Mesenchymal stem cell (in vitro differentiated cells and primary cell): ENCODE data around the gene SLC46A3.

ENCODE experiments used
- DNase-seq: peaks from one replicate; pipeline ENCODE4 v3.0.0-alpha.2; 2013
- H2AFZ ChIP-seq: one replicate; pipeline ENCODE4 v1.6.1; 2013; ENCODE audit warnings: low read depth, mild to moderate bottlenecking, control low read depth, inconsistent platforms, low read length, moderate library complexity
- H2AK5ac ChIP-seq: 2 replicates; pipeline ENCODE4 v1.6.1; 2013; ENCODE audit warnings: low read length, moderate library complexity, mild to moderate bottlenecking, inconsistent platforms; ENCODE audit not compliant: severe bottlenecking
- H2BK120ac ChIP-seq: one replicate; pipeline ENCODE4 v1.6.1; 2013; ENCODE audit warnings: low read depth, mild to moderate bottlenecking, inconsistent platforms, low read length, moderate library complexity
- H2BK12ac ChIP-seq, 2 experiments: one replicate each; pipeline ENCODE4 v1.6.1; 2013; ENCODE audit warnings: inconsistent platforms in 2 of 2, low read length in 2 of 2, mild to moderate bottlenecking in 2 of 2, moderate library complexity in 2 of 2, control low read depth in 1 of 2
- H2BK15ac ChIP-seq: one replicate; pipeline ENCODE4 v1.6.1; 2013; ENCODE audit warnings: mild to moderate bottlenecking, low read depth, inconsistent platforms; ENCODE audit not compliant: poor library complexity, severe bottlenecking
- H2BK5ac ChIP-seq: 2 replicates; pipeline ENCODE4 v1.6.1; 2013; ENCODE audit warnings: low read depth, mild to moderate bottlenecking, low read length, control low read depth, inconsistent platforms; ENCODE audit not compliant: poor library complexity, severe bottlenecking
- H3K14ac ChIP-seq, 2 experiments: one replicate each; pipeline ENCODE4 v1.6.1; 2013; ENCODE audit warnings: inconsistent platforms in 2 of 2, low read length in 2 of 2, control low read depth in 1 of 2, mild to moderate bottlenecking in 1 of 2, moderate library complexity in 1 of 2
- H3K18ac ChIP-seq, 2 experiments: one replicate each; pipeline ENCODE4 v1.6.1; 2013; ENCODE audit warnings: inconsistent platforms in 2 of 2, low read length in 2 of 2, control low read depth in 1 of 2, low read depth in 1 of 2, mild to moderate bottlenecking in 1 of 2
- H3K23ac ChIP-seq, 2 experiments: one replicate each; pipeline ENCODE4 v1.6.1; 2013; ENCODE audit warnings: inconsistent platforms in 2 of 2, low read length in 2 of 2, mild to moderate bottlenecking in 2 of 2, moderate library complexity in 2 of 2, control low read depth in 1 of 2
- H3K27ac ChIP-seq: 2 replicates; pipeline ENCODE4 v1.5.1; 2013; ENCODE audit warnings: mild to moderate bottlenecking, moderate library complexity, low read length, control low read depth, inconsistent platforms; ENCODE audit not compliant: poor library complexity, severe bottlenecking
- H3K27me3 ChIP-seq, 2 experiments: 2 replicates each; pipeline versions ENCODE4 v1.6.1 to v1.7.0; 2013; ENCODE audit warnings: low read length in 2 of 2, mild to moderate bottlenecking in 2 of 2, moderate library complexity in 2 of 2, control low read depth in 1 of 2, inconsistent platforms in 1 of 2; ENCODE audit not compliant: control insufficient read depth in 1 of 2, insufficient read depth in 1 of 2
- H3K36me3 ChIP-seq, 2 experiments: 2 replicates each; pipeline versions ENCODE4 v1.6.1 to v1.7.0; 2013; ENCODE audit warnings: low read length in 2 of 2, control low read depth in 1 of 2, inconsistent platforms in 1 of 2, low read depth in 1 of 2, mild to moderate bottlenecking in 1 of 2; ENCODE audit not compliant: insufficient read depth in 2 of 2, control insufficient read depth in 1 of 2
- H3K4ac ChIP-seq, 2 experiments: one replicate each; pipeline ENCODE4 v1.6.1; 2013; ENCODE audit warnings: inconsistent platforms in 2 of 2, low read length in 2 of 2, mild to moderate bottlenecking in 2 of 2, moderate library complexity in 2 of 2, control low read depth in 1 of 2, low read depth in 1 of 2
- H3K4me1 ChIP-seq: 2 replicates; pipeline ENCODE4 v1.6.1; 2013; ENCODE audit warnings: low read depth, low read length, control low read depth; ENCODE audit not compliant: control insufficient read depth, insufficient read depth
- H3K4me2 ChIP-seq: 2 replicates; pipeline ENCODE4 v1.6.1; 2013; ENCODE audit warnings: low read length, mild to moderate bottlenecking, inconsistent platforms; ENCODE audit not compliant: poor library complexity, severe bottlenecking
- H3K4me3 ChIP-seq, 2 experiments: 2 replicates each; pipeline versions ENCODE4 v1.5.1 to v1.7.0; 2013; ENCODE audit warnings: low read length in 2 of 2, mild to moderate bottlenecking in 2 of 2, control low read depth in 1 of 2, low read depth in 1 of 2; ENCODE audit not compliant: insufficient read depth in 1 of 2
- H3K79me1 ChIP-seq: replicated peaks from 2 replicates; pipeline ENCODE4 v1.6.1; 2013; ENCODE audit warnings: mild to moderate bottlenecking, control low read depth, low read length, inconsistent platforms; ENCODE audit not compliant: poor library complexity, severe bottlenecking
- H3K9ac ChIP-seq: 2 replicates; pipeline ENCODE4 v1.7.0; 2013; ENCODE audit warnings: mild to moderate bottlenecking, low read length, moderate library complexity
- H3K9me3 ChIP-seq: 2 replicates; pipeline ENCODE4 v1.7.0; 2013; ENCODE audit warnings: mild to moderate bottlenecking, low read length; ENCODE audit not compliant: control insufficient read depth
- H4K8ac ChIP-seq: one replicate; pipeline ENCODE4 v1.6.1; 2013; ENCODE audit warnings: inconsistent platforms, mild to moderate bottlenecking, low read length, moderate library complexity
- H4K91ac ChIP-seq: one replicate; pipeline ENCODE4 v1.6.1; 2013; ENCODE audit warnings: mild to moderate bottlenecking, low read length, inconsistent platforms
- WGBS: methylation state at CpG from one replicate; pipeline ENCODE4 v1.1.7; 2013; ENCODE audit warnings: mixed read lengths; 5-methylcytosine and 5-hydroxymethylcytosine counted together

SLC46A3 gene

GRCh38 chr13:28751175-28751960 lies 32.6 kb upstream of the SLC46A3 start:
- no peaks in the 10 kb centered on the region for H3K79me1 ChIP-seq
- H2AFZ ChIP-seq, result no peak overlapping the region
- no peaks in the 10 kb centered on the region for H3K36me3 ChIP-seq
- H3K9ac ChIP-seq, result no peak overlapping the region
- no peak overlapping the region for H3K27ac ChIP-seq
- no peak overlapping the region for H2AK5ac ChIP-seq
- no peak overlapping the region for H4K8ac ChIP-seq
- H3K9me3 ChIP-seq, result no peaks in the 10 kb centered on the region
- no peak for DNase-seq
- no peak overlapping the region for H3K23ac ChIP-seq
- H2BK15ac ChIP-seq, result no peak overlapping the region
- no peak overlapping the region for H3K4me3 ChIP-seq
- no peak overlapping the region for H3K4ac ChIP-seq
- H3K4me1 ChIP-seq, result peaks cover 7% of the 10 kb centered on the region
- H2BK12ac ChIP-seq, result peak overlapping the region in 1 of 2 experiments; percentile 99
- no peak overlapping the region for H2BK120ac ChIP-seq
- H3K4me2 ChIP-seq, result no peak overlapping the region
- no peaks in the 10 kb centered on the region for H3K27me3 ChIP-seq
- H3K14ac ChIP-seq, result no peak overlapping the region
- no peak overlapping the region for H2BK5ac ChIP-seq
- 94% methylated on average over 6 of the region's 7 CpGs for WGBS
- H3K18ac ChIP-seq, result peak overlapping the region in 1 of 2 experiments; percentile 72
- H4K91ac ChIP-seq, result no peak overlapping the region

- H3K9ac ChIP-seq, result no peak overlapping the region
- H3K4me3 ChIP-seq, result no peak overlapping the region
- H2BK120ac ChIP-seq, result no peak overlapping the region
- no peak overlapping the region for H2AK5ac ChIP-seq
- peak overlapping the region in 1 of 2 experiments; percentile 7 for H3K18ac ChIP-seq
- no peak overlapping the region for H2BK15ac ChIP-seq
- no peak for DNase-seq
- no peak overlapping the region for H2BK5ac ChIP-seq
- no peaks in the 10 kb centered on the region for H3K79me1 ChIP-seq
- no peaks in the 10 kb centered on the region for H3K9me3 ChIP-seq
- 70% methylated on average over 2 of the region's 5 CpGs for WGBS
- H2BK12ac ChIP-seq, result peak overlapping the region; percentile 64 to 69
- peak overlapping the region in 1 of 2 experiments; percentile 10 for H3K4ac ChIP-seq
- no peak overlapping the region for H2AFZ ChIP-seq
- H3K14ac ChIP-seq, result no peak overlapping the region
- H4K8ac ChIP-seq, result no peak overlapping the region
- no peaks in the 10 kb centered on the region for H3K36me3 ChIP-seq
- H3K27me3 ChIP-seq, result no peaks in the 10 kb centered on the region
- no peak overlapping the region for H3K4me2 ChIP-seq
- no peak overlapping the region for H4K91ac ChIP-seq
- H3K4me1 ChIP-seq, result peaks cover 7% of the 10 kb centered on the region
- no peak overlapping the region for H3K23ac ChIP-seq
- no peak overlapping the region for H3K27ac ChIP-seq
Measured at GRCh38 chr13:28750187-28751045, 31.6 kb upstream of the SLC46A3 start.

- H3K79me1 ChIP-seq, result no peaks in the 10 kb centered on the region
- no peak overlapping the region for H4K91ac ChIP-seq
- H2BK15ac ChIP-seq, result no peak overlapping the region
- H4K8ac ChIP-seq, result no peak overlapping the region
- no peak overlapping the region for H3K23ac ChIP-seq
- H2AFZ ChIP-seq, result no peak overlapping the region
- no peaks in the 10 kb centered on the region for H3K36me3 ChIP-seq
- H3K18ac ChIP-seq, result no peak overlapping the region
- DNase-seq, result no peak
- no peaks in the 10 kb centered on the region for H3K27me3 ChIP-seq
- H2BK12ac ChIP-seq, result no peak overlapping the region
- no peak overlapping the region for H2BK120ac ChIP-seq
- H3K4me2 ChIP-seq, result no peak overlapping the region
- no peak overlapping the region for H3K9ac ChIP-seq
- H3K9me3 ChIP-seq, result no peaks in the 10 kb centered on the region
- no peak overlapping the region for H2AK5ac ChIP-seq
- H2BK5ac ChIP-seq, result no peak overlapping the region
- no peak overlapping the region for H3K27ac ChIP-seq
- H3K4me1 ChIP-seq, result peaks cover 3% of the 10 kb centered on the region
- H3K4me3 ChIP-seq, result no peak overlapping the region
- H3K14ac ChIP-seq, result no peak overlapping the region
- WGBS, result 100% methylated on average over 1 of the region's 1 CpG
- H3K4ac ChIP-seq, result no peak overlapping the region
Measured at GRCh38 chr13:28747851-28748250, 29.1 kb upstream of the SLC46A3 start.

- DNase-seq, result no peak
- Histone ChIP-seq H2BK15ac (no peak overlapping the region), H4K91ac (no peak overlapping the region), H3K27ac (no peak overlapping the region), H3K4me1 (peaks cover 3% of the 10 kb centered on the region), H3K4me3 (no peak overlapping the region), H2AFZ (no peak overlapping the region), H2BK120ac (no peak overlapping the region), H3K79me1 (no peaks in the 10 kb centered on the region), H3K14ac (no peak overlapping the region), H2AK5ac (no peak overlapping the region), H3K9ac (no peak overlapping the region), H3K18ac (no peak overlapping the region), H3K9me3 (no peaks in the 10 kb centered on the region), H4K8ac (no peak overlapping the region), H2BK12ac (peak overlapping the region in 1 of 2 experiments; percentile 75), H3K23ac (no peak overlapping the region), H3K4me2 (no peak overlapping the region), H2BK5ac (no peak overlapping the region), H3K36me3 (no peaks in the 10 kb centered on the region), H3K27me3 (no peaks in the 10 kb centered on the region), H3K4ac (no peak overlapping the region)
- 90% methylated on average over 2 of the region's 4 CpGs for WGBS
Measured at GRCh38 chr13:28746287-28746612, 27.5 kb upstream of the SLC46A3 start.
